ENCODE results near the gene ANO2.

Gene ANO2

DNA sequence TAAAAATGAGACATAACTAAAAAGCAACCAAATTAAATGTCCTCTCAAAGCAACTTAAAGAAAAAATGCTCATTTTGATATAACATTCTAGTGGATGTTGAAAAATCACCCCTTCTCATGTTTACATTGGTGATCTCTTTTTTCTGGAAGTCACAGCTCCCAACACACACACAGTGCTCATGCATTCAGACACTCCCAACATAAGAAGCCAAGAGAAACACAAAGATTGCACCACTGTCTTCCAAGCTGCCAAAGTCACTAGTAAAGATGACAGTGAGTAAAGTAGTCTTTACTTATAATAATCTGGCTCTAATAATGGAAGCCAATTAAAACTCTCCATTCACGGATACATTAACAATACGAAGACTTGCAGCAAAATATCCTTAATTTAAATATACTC is 294.8 kb downstream of the ANO2 start:
- TF ChIP-seq POLR2A (IDR thresholded peaks at IDR 0.05; ENCODE audit: low read depth, low read length): no peak
- FAIRE-seq (no peak), DNase-seq (ENCODE audit: insufficient read length, low spot score) (no peak)

- TF ChIP-seq POLR2A (IDR thresholded peaks at IDR 0.05; ENCODE audit: low read depth, low read length): no peak
- FAIRE-seq (no peak), DNase-seq (ENCODE audit: insufficient read length, low spot score) (no peak)
Measured at GRCh38 chr12:5648692-5649359, 296.2 kb downstream of the ANO2 start.

DNA sequence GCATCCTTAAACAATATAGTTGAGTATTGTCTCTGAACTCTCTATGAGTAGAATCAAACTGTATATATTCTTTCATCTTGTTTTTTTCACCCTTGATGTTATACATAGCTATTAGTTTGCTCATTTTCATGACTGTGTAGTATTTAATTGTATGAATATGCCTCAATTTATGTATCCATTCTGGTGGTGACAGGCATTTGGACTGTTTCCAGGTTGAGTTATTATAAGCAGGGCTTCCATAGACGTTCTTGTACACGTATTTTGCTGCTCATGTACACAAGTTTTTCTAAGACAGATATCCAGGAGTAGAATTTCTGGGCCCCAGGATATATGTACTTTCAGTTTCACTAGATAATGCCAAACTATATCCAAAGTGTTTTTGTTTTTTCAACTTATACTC is 301.8 kb downstream of the ANO2 start:
- TF ChIP-seq POLR2A (IDR thresholded peaks at IDR 0.05; ENCODE audit: low read depth, low read length): no peak
- no peak for DNase-seq (ENCODE audit: insufficient read length, low spot score)
- FAIRE-seq: no peak

DNA sequence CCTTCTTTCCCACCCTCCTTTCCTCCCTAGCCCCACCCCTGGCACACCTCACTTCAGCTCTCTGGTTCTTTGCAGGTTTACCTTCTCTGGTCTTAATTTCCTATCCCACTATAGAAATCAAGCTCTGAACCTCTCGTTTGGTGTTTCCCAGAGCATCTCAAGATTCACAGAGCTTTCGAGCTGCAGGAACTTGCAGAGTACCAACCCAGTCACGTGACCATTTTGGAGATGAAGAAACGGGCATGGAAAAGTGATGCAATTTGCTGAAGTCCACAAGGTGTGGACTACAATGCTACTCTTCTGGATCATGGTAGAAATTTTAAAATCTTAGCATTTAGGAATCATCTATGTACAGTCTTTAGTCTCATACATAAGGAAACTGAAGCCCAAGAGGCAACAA is 307.4 kb downstream of the ANO2 start:
- DNase-seq (ENCODE audit: insufficient read length, low spot score): no peak
- FAIRE-seq: no peak
- TF ChIP-seq POLR2A (IDR thresholded peaks at IDR 0.05; ENCODE audit: low read depth, low read length): no peak

GRCh38 chr12:5636907-5637306 is 308.2 kb downstream of the ANO2 start:
- no peak for DNase-seq (ENCODE audit: insufficient read length, low spot score)
- no peak for FAIRE-seq
- TF ChIP-seq POLR2A (IDR thresholded peaks at IDR 0.05; ENCODE audit: low read depth, low read length): no peak

GRCh38 chr12:5633106-5633505 is 312.0 kb downstream of the ANO2 start:
- FAIRE-seq (no peak), DNase-seq (ENCODE audit: insufficient read length, low spot score) (no peak)
- TF ChIP-seq POLR2A (IDR thresholded peaks at IDR 0.05; ENCODE audit: low read depth, low read length): no peak

GRCh38 chr12:5632453-5632852 is 312.6 kb downstream of the ANO2 start:
- no peak for TF ChIP-seq POLR2A (IDR thresholded peaks at IDR 0.05; ENCODE audit: low read depth, low read length)
- FAIRE-seq: no peak
- DNase-seq (ENCODE audit: insufficient read length, low spot score): no peak

- TF ChIP-seq POLR2A (IDR thresholded peaks at IDR 0.05; ENCODE audit: low read depth, low read length): no peak
- FAIRE-seq (no peak), DNase-seq (ENCODE audit: insufficient read length, low spot score) (no peak)
Measured at GRCh38 chr12:5631497-5631896, 313.6 kb downstream of the ANO2 start.

GRCh38 chr12:5630726-5631125 is 314.3 kb downstream of the ANO2 start:
- DNase-seq (ENCODE audit: insufficient read length, low spot score) (no peak), FAIRE-seq (no peak)
- TF ChIP-seq POLR2A (IDR thresholded peaks at IDR 0.05; ENCODE audit: low read depth, low read length): no peak

- TF ChIP-seq POLR2A (IDR thresholded peaks at IDR 0.05; ENCODE audit: low read depth, low read length): no peak
- no peak for FAIRE-seq
Measured at GRCh38 chr12:5628501-5628900, 316.6 kb downstream of the ANO2 start.

DNA sequence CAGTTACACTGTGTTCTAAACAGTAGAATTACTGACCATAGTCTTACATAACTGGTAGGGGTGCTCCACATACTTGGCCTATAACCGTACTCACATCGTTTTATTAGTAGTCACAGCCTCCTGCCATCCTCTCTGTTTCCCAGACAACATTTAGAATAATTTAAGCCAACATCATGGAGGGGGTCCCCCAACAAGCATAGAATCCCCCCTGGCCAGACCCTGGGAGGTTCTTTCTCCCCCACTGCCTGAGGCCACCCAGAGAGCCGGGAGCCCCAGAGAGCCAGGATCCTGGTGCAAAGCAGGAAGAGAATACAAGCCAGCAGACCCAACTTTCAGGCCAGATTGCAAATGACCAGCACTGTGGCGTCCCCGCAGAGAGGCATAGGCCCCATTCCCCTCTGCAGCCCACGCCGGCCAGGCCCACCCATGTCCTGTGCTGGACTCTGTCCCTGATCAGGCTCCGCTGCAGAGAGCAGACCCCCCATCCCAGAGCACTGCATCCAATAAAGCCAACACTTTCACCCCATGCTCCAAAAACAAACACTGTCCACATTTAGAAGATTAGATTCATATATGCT is 317.9 kb downstream of the ANO2 start:
- TF ChIP-seq POLR2A (IDR thresholded peaks at IDR 0.05; ENCODE audit: low read depth, low read length): no peak
- FAIRE-seq: no peak
- DNase-seq (ENCODE audit: insufficient read length, low spot score): no peak

More at GRCh38 chr12:5628501-5628900, 316.6 kb downstream of the ANO2 start:
- DNase-seq (ENCODE audit: insufficient read length, low spot score): no peak

GRCh38 chr12:5626151-5626550 is 318.9 kb downstream of the ANO2 start:
- TF ChIP-seq POLR2A (IDR thresholded peaks at IDR 0.05; ENCODE audit: low read depth, low read length): no peak
- FAIRE-seq (no peak), DNase-seq (ENCODE audit: insufficient read length, low spot score) (no peak)

- DNase-seq (ENCODE audit: insufficient read length, low spot score) (no peak), FAIRE-seq (no peak)
- no peak for TF ChIP-seq POLR2A (IDR thresholded peaks at IDR 0.05; ENCODE audit: low read depth, low read length)
Measured at GRCh38 chr12:5624486-5625272, 320.4 kb downstream of the ANO2 start.

- no peak for TF ChIP-seq POLR2A (IDR thresholded peaks at IDR 0.05; ENCODE audit: low read depth, low read length)
- no peak for FAIRE-seq
Measured at GRCh38 chr12:5623411-5623810, 321.6 kb downstream of the ANO2 start.

GRCh38 chr12:5622280-5622679 is 322.8 kb downstream of the ANO2 start:
- DNase-seq (ENCODE audit: insufficient read length, low spot score) (no peak), FAIRE-seq (no peak)
- TF ChIP-seq POLR2A (IDR thresholded peaks at IDR 0.05; ENCODE audit: low read depth, low read length): no peak

More at GRCh38 chr12:5623411-5623810, 321.6 kb downstream of the ANO2 start:
- no peak for DNase-seq (ENCODE audit: insufficient read length, low spot score)
